Activated CD8-positive, alpha-beta memory T cell treated with anti-CD3 and anti-CD28 coated beads for 36 hours (primary cell): ENCODE measurements around the gene HNRNPF. TPM values are rescaled to one million over a fixed set of nuclear protein-coding genes. Genes with fewer than 3 reads are reported as not detected.

Experiments
- CTCF ChIA-PET: fragments of 350-600 bp; sonication (Branson Sonifier 250); formaldehyde crosslinking; loops from one replicate; lab custom pipeline; 2021; ENCODE audit warnings: antibody characterized with exemption; lab: Charles Lee
- POLR2A ChIA-PET: fragments of 350-600 bp; sonication (Branson Sonifier 250); formaldehyde crosslinking; loops from one replicate; lab custom pipeline; 2021; ENCODE audit warnings: antibody characterized with exemption; lab: Charles Lee
- total RNA-seq, 2 experiments: library from RNA; stranded (reverse); gene quantifications; one replicate each; pipeline ENCODE4 v1.2.3, GENCODE V29; 2021

Gene HNRNPF
- total RNA-seq, 2 experiments from 2014 or later = 544 to 554 TPM

GRCh38 chr10:43390333-43390732, 18.7 kb downstream of the HNRNPF start:
- ChIA-PET CTCF (interaction anchor here (1.1 kb wide), 1 partner anchor 8 kb away, joined by 3 read pairs; no protein-coding TSS in a partner anchor), POLR2A (interaction anchor here (0.7 to 1.3 kb wide), 3 partner anchors 9 to 17 kb away, joined by 3 to 5 read pairs (median 4); no protein-coding TSS in a partner anchor)

GRCh38 chr10:43389867-43390266, 19.1 kb downstream of the HNRNPF start:
- ChIA-PET POLR2A (interaction anchor here (1.3 kb wide), 1 partner anchor 18 kb away, joined by 4 read pairs; no protein-coding TSS in a partner anchor), CTCF (interaction anchor here (1.1 kb wide), 1 partner anchor 8 kb away, joined by 3 read pairs; no protein-coding TSS in a partner anchor)

- ChIA-PET CTCF (no interaction called here), POLR2A (interaction anchor here (0.6 to 2.0 kb wide), 4 partner anchors 8 to 94 kb away, joined by 3 to 5 read pairs (median 4); no protein-coding TSS in a partner anchor)
Observed at GRCh38 chr10:43387678-43388032, 21.3 kb downstream of the HNRNPF start.

- CTCF ChIA-PET = interaction anchor here (0.8 kb wide), 1 partner anchor 39 kb away, joined by 3 read pairs; no protein-coding TSS in a partner anchor
- POLR2A ChIA-PET = interaction anchor here (0.6 to 2.0 kb wide), 2 partner anchors 9 to 73 kb away, joined by 3 to 5 read pairs; no protein-coding TSS in a partner anchor
Observed at GRCh38 chr10:43386981-43387677, 21.9 kb downstream of the HNRNPF start.

GRCh38 chr10:43386549-43386948, 22.4 kb downstream of the HNRNPF start:
- CTCF ChIA-PET = interaction anchor here (0.8 kb wide), 1 partner anchor 39 kb away, joined by 3 read pairs; no protein-coding TSS in a partner anchor
- POLR2A ChIA-PET = interaction anchor here (2.0 kb wide), 1 partner anchor 9 kb away, joined by 5 read pairs; no protein-coding TSS in a partner anchor

GRCh38 chr10:43385412-43386004, 23.5 kb downstream of the HNRNPF start:
- ChIA-PET CTCF (no interaction called here), POLR2A (no interaction called here)

GRCh38 chr10:43384252-43385221, 24.4 kb downstream of the HNRNPF start:
- ChIA-PET CTCF (no interaction called here), POLR2A (interaction anchor here (0.9 kb wide), 1 partner anchor 12 kb away, joined by 4 read pairs; no protein-coding TSS in a partner anchor)

- CTCF ChIA-PET = interaction anchor here (2.1 kb wide), 1 partner anchor 17 kb away, joined by 5 read pairs; no protein-coding TSS in a partner anchor
- POLR2A ChIA-PET = interaction anchor here (0.5 to 1.2 kb wide), 2 partner anchors 17 to 243 kb away, joined by 3 to 4 read pairs; no protein-coding TSS in a partner anchor
Observed at GRCh38 chr10:43383204-43383971, 25.6 kb downstream of the HNRNPF start.

GRCh38 chr10:43380610-43381222, 28.3 kb downstream of the HNRNPF start:
- ChIA-PET CTCF (interaction anchor here (0.6 kb wide), 1 partner anchor 73 kb away, joined by 3 read pairs; no protein-coding TSS in a partner anchor), POLR2A (interaction anchor here (0.6 to 0.7 kb wide), 4 partner anchors 31 to 159 kb away, joined by 4 to 9 read pairs (median 8); no protein-coding TSS in a partner anchor)

GRCh38 chr10:43377424-43377883, 31.5 kb downstream of the HNRNPF start:
- CTCF ChIA-PET = interaction anchor here (1.0 kb wide), 1 partner anchor 26 kb away, joined by 3 read pairs; no protein-coding TSS in a partner anchor
- POLR2A ChIA-PET = interaction anchor here (1.4 kb wide), 1 partner anchor 10 kb away, joined by 5 read pairs; no protein-coding TSS in a partner anchor

GRCh38 chr10:43376828-43377423, 32.1 kb downstream of the HNRNPF start:
- POLR2A ChIA-PET = interaction anchor here (1.4 kb wide), 1 partner anchor 10 kb away, joined by 5 read pairs; no protein-coding TSS in a partner anchor
- CTCF ChIA-PET = no interaction called here

- CTCF ChIA-PET = no interaction called here
- POLR2A ChIA-PET = no interaction called here
Observed at GRCh38 chr10:43376046-43376635, 32.8 kb downstream of the HNRNPF start.

GRCh38 chr10:43375401-43376020, 33.5 kb downstream of the HNRNPF start:
- CTCF ChIA-PET = no interaction called here
- POLR2A ChIA-PET = no interaction called here

GRCh38 chr10:43374194-43374593, 34.8 kb downstream of the HNRNPF start:
- POLR2A ChIA-PET = no interaction called here
- CTCF ChIA-PET = interaction anchor here (0.7 kb wide), 1 partner anchor 124 kb away, joined by 3 read pairs; no protein-coding TSS in a partner anchor

- ChIA-PET POLR2A (no interaction called here), CTCF (no interaction called here)
Observed at GRCh38 chr10:43373461-43373860, 35.5 kb downstream of the HNRNPF start.

GRCh38 chr10:43372765-43373361, 36.1 kb downstream of the HNRNPF start:
- CTCF ChIA-PET = no interaction called here
- POLR2A ChIA-PET = no interaction called here
